Sigmoid colon (tissue), 7 donors: ENCODE results near the gene SLC7A6. TPM values are rescaled to one million over a fixed set of nuclear protein-coding genes. Genes with fewer than 3 reads are reported as not detected.

Source experiments
- DNase-seq: peaks from one replicate; pipeline ENCODE4 v3.0.0-alpha.2; 2019
- H3K27ac ChIP-seq, 4 donors: fragments of 200-600 bp; sonication (generic); one replicate each; pipeline ENCODE4 v1.5.1; 2016 to 2019; ENCODE audit warnings: mild to moderate bottlenecking in 1 of 4
- H3K27me3 ChIP-seq, 3 donors: fragments of 200-600 bp; sonication (generic); one replicate each; pipeline ENCODE4 v1.5.1; 2019; ENCODE audit warnings: mild to moderate bottlenecking in 1 of 3
- H3K36me3 ChIP-seq, 4 donors: fragments of 200-600 bp; sonication (generic); one replicate each; pipeline ENCODE4 v1.5.1; 2016 to 2019
- H3K4me1 ChIP-seq, 4 donors: fragments of 200-600 bp; sonication (generic); one replicate each; pipeline ENCODE4 v1.5.1; 2017 to 2019
- H3K4me3 ChIP-seq, 4 donors: fragments of 200-600 bp; sonication (generic); one replicate each; pipeline ENCODE4 v1.5.1; 2017 to 2019; ENCODE audit warnings: mild to moderate bottlenecking in 2 of 4, moderate library complexity in 1 of 4
- H3K9me3 ChIP-seq, 4 donors: fragments of 200-600 bp in 3 of 4; sonication (generic) in 3 of 4; one replicate each; pipeline versions ENCODE4 v1.5.1 to v1.6.1; 2013 to 2019
- EP300 ChIP-seq, 4 donors: sonication (generic); formaldehyde crosslinking; IDR thresholded peaks; one replicate each; pipeline ENCODE4 v1.6.1; 2017; ENCODE audit warnings: antibody characterized with exemption in 4 of 4
- POLR2A ChIP-seq, 2 donors: fragments of 450-650 bp; IDR thresholded peaks; one replicate each; pipeline ENCODE4 v1.6.1; 2016; ENCODE audit warnings: antibody characterized with exemption in 2 of 2, mild to moderate bottlenecking in 2 of 2, moderate library complexity in 2 of 2
- POLR2AphosphoS5 ChIP-seq, 4 donors: sonication (generic); formaldehyde crosslinking; IDR thresholded peaks; one replicate each; pipeline ENCODE4 v1.6.1; 2017; ENCODE audit warnings: antibody characterized with exemption in 4 of 4
- WGBS, 2 donors: extraction: QIAGEN DNeasy Blood & Tissue Kit; methylation state at CpG; one replicate each; pipeline ENCODE4 v1.1.7; 2013; 5-methylcytosine and 5-hydroxymethylcytosine counted together
- intact Hi-C: fragments of 100-400 bp; cut with DNase I; formaldehyde crosslinking; loops from one replicate; pipeline ENCODE4 v1.15.1; 2023
- polyA plus RNA-seq, 3 donors: library from polyadenylated mRNA; stranded (reverse); fragments of 200-250 nt; gene quantifications; one replicate each; pipeline ENCODE4 v1.2.3, GENCODE V29; 2013
- total RNA-seq, 4 donors: library from RNA; depleted of rRNA; stranded (reverse); fragments of >200 nt; gene quantifications; one replicate each; pipeline ENCODE4 v1.1.0, GENCODE V29; 2016
- TF ChIP-seq, protein P1 (sequence below), 4 experiments: fragments of 450-650 bp in 3 of 4; fragments of 200-600 bp in 1 of 4; IDR thresholded peaks; one replicate each; pipeline ENCODE4 v1.5.1; 2016 to 2019; ENCODE audit warnings: antibody characterized with exemption in 4 of 4, mild to moderate bottlenecking in 3 of 4, moderate library complexity in 2 of 4
- donor health status: healthy with polysubstance abuse.
- donor health status: Bipolar disorder and iron deficiency.
- donor health status: healthy.

SLC7A6 gene
- total and polyA plus RNA-seq, 7 donors = 1.8 to 40.7 (median 26.8) TPM

- Histone ChIP-seq H3K27me3 (no peaks in the 10 kb centered on the region), H3K4me3 (no peak overlapping the region), H3K36me3 (no peaks in the 10 kb centered on the region), H3K9me3 (no peaks in the 10 kb centered on the region), H3K4me1 (peaks cover 0 to 36% (median 28%) of the 10 kb centered on the region in 4 donors), H3K27ac (no peak overlapping the region)
- TF ChIP-seq, protein P1, sequence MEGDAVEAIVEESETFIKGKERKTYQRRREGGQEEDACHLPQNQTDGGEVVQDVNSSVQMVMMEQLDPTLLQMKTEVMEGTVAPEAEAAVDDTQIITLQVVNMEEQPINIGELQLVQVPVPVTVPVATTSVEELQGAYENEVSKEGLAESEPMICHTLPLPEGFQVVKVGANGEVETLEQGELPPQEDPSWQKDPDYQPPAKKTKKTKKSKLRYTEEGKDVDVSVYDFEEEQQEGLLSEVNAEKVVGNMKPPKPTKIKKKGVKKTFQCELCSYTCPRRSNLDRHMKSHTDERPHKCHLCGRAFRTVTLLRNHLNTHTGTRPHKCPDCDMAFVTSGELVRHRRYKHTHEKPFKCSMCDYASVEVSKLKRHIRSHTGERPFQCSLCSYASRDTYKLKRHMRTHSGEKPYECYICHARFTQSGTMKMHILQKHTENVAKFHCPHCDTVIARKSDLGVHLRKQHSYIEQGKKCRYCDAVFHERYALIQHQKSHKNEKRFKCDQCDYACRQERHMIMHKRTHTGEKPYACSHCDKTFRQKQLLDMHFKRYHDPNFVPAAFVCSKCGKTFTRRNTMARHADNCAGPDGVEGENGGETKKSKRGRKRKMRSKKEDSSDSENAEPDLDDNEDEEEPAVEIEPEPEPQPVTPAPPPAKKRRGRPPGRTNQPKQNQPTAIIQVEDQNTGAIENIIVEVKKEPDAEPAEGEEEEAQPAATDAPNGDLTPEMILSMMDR (IDR thresholded peaks at IDR 0.05) = no peak
- no peak for TF ChIP-seq POLR2AphosphoS5 (IDR thresholded peaks at IDR 0.05)
- no peak for TF ChIP-seq EP300 (IDR thresholded peaks at IDR 0.05)
- TF ChIP-seq POLR2A (IDR thresholded peaks at IDR 0.05) = no peak
- intact Hi-C loops = no loop called here
- DNase-seq = peak; percentile 13
- WGBS, 2 donors = 59 to 78% methylated on average over 5 of the region's 5 CpGs
Measured at GRCh38 chr16:68233085-68233834, 31.1 kb upstream of the SLC7A6 start.

GRCh38 chr16:68233835-68234187, 30.5 kb upstream of the SLC7A6 start:
- Histone ChIP-seq H3K9me3 (no peaks in the 10 kb centered on the region), H3K4me3 (no peak overlapping the region), H3K27me3 (no peaks in the 10 kb centered on the region), H3K27ac (no peak overlapping the region), H3K36me3 (no peaks in the 10 kb centered on the region), H3K4me1 (peaks cover 0 to 33% (median 29%) of the 10 kb centered on the region in 4 donors)
- intact Hi-C loops = no loop called here
- DNase-seq = peak; percentile 67
- 22 to 53% methylated on average over 8 of the region's 8 CpGs for WGBS, 2 donors
- TF ChIP-seq POLR2A (IDR thresholded peaks at IDR 0.05) = no peak
- no peak for TF ChIP-seq POLR2AphosphoS5 (IDR thresholded peaks at IDR 0.05)
- TF ChIP-seq, protein P1 (IDR thresholded peaks at IDR 0.05) = no peak
- TF ChIP-seq EP300 (IDR thresholded peaks at IDR 0.05) = no peak

GRCh38 chr16:68234188-68235107, 29.9 kb upstream of the SLC7A6 start:
- Histone ChIP-seq H3K4me1 (peaks cover 0 to 28% (median 26%) of the 10 kb centered on the region in 4 donors), H3K27me3 (no peaks in the 10 kb centered on the region), H3K4me3 (no peak overlapping the region), H3K27ac (peak overlapping the region in 2 of 4 donors; percentile 4 to 74), H3K36me3 (no peaks in the 10 kb centered on the region), H3K9me3 (no peaks in the 10 kb centered on the region)
- intact Hi-C loops = no loop called here
- DNase-seq = peak; percentile 67
- TF ChIP-seq, protein P1 (IDR thresholded peaks at IDR 0.05) = no peak
- peak in 1 of 4 donors; percentile 32 for TF ChIP-seq POLR2AphosphoS5 (IDR thresholded peaks at IDR 0.05)
- 11 to 56% methylated on average over 13 of the region's 13 CpGs for WGBS, 2 donors

- 14 to 50% methylated on average over 73 of the region's 73 CpGs for WGBS, 2 donors
- H3K9me3 ChIP-seq = no peaks in the 10 kb centered on the region
- H3K36me3 ChIP-seq = no peaks in the 10 kb centered on the region
- TF ChIP-seq POLR2A (IDR thresholded peaks at IDR 0.05) (no peak), POLR2AphosphoS5 (IDR thresholded peaks at IDR 0.05) (no peak), EP300 (IDR thresholded peaks at IDR 0.05) (no peak)
- TF ChIP-seq, protein P1 (IDR thresholded peaks at IDR 0.05) = no peak
- peak overlapping the region in 3 of 4 donors; percentile 49 to 73 (median 58) for H3K4me3 ChIP-seq
- peak; percentile 72 for DNase-seq
- peak overlapping the region; percentile 3 to 74 (median 12) for H3K27ac ChIP-seq
- H3K27me3 ChIP-seq = no peaks in the 10 kb centered on the region
- intact Hi-C loops = no loop called here
- H3K4me1 ChIP-seq = peaks cover 0 to 37% (median 34%) of the 10 kb centered on the region in 4 donors
Measured at GRCh38 chr16:68235108-68235886, 29.0 kb upstream of the SLC7A6 start.
